Measurements from ENCODE around the gene NLRP4. TPM values are rescaled to one million over a fixed set of nuclear protein-coding genes. Genes with fewer than 3 reads are reported as not detected.

NLRP4 gene, protein sequence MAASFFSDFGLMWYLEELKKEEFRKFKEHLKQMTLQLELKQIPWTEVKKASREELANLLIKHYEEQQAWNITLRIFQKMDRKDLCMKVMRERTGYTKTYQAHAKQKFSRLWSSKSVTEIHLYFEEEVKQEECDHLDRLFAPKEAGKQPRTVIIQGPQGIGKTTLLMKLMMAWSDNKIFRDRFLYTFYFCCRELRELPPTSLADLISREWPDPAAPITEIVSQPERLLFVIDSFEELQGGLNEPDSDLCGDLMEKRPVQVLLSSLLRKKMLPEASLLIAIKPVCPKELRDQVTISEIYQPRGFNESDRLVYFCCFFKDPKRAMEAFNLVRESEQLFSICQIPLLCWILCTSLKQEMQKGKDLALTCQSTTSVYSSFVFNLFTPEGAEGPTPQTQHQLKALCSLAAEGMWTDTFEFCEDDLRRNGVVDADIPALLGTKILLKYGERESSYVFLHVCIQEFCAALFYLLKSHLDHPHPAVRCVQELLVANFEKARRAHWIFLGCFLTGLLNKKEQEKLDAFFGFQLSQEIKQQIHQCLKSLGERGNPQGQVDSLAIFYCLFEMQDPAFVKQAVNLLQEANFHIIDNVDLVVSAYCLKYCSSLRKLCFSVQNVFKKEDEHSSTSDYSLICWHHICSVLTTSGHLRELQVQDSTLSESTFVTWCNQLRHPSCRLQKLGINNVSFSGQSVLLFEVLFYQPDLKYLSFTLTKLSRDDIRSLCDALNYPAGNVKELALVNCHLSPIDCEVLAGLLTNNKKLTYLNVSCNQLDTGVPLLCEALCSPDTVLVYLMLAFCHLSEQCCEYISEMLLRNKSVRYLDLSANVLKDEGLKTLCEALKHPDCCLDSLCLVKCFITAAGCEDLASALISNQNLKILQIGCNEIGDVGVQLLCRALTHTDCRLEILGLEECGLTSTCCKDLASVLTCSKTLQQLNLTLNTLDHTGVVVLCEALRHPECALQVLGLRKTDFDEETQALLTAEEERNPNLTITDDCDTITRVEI
- total RNA-seq (not detected), polyA plus RNA-seq (not detected)

DNA sequence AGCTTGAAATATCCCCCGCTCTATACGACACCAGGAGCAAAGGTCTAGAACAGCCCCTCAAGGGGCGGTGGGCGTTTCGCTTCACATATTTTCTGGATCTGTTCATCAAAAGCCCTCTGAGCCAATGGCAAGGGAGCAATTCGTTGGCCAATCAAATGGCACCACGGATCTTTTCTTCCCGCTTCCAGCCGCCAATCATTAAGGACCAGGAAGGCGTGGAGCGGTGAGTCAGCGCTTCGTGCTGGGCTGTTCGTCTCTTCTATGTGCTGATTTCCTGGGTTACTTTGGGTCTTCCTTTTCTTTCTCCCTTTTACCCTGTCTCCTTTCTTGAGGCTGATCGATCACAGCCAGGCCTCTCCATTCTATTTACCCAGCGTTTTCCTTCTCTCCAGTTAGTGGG, at the start of gene NLRP4:
NLRP4 (plus strand) TSS at position 201 of the 400 bp plus-strand sequence. CDS start 15,541 bp downstream, outside the sequence.
- DNase-seq: no peak
- CTCF ChIA-PET: no interaction called here

GRCh38 chr19:55795021-55795420, 41.3 kb upstream of the NLRP4 start:
- peaks cover 0 to 15% (median 0%) of the 10 kb centered on the region in 5 donors for H3K9me3 Mint-ChIP-seq
- CTCF ChIA-PET: no interaction called here
- Histone ChIP-seq H3K36me3 (ENCODE audit: insufficient read depth, low read length) (no peaks in the 10 kb centered on the region), H3K4me3 (ENCODE audit: low read length) (no peak overlapping the region), H3K9me3 (ENCODE audit: low read length) (no peaks in the 10 kb centered on the region), H3K27me3 (ENCODE audit: insufficient read depth, low read length, poor library complexity, severe bottlenecking) (no peaks in the 10 kb centered on the region), H3K27ac (ENCODE audit: low read depth, low read length) (no peak overlapping the region), H3K4me1 (ENCODE audit: insufficient read depth, low read length) (no peaks in the 10 kb centered on the region)
- DNase-seq: no peak
- H3K27me3 Mint-ChIP-seq: peaks cover 8 to 38% of the 10 kb centered on the region in 2 donors
- POLR2A ChIA-PET: no interaction called here
- H3K36me3 Mint-ChIP-seq: no peaks in the 10 kb centered on the region
- H3K4me3 Mint-ChIP-seq: no peak overlapping the region
- no peaks in the 10 kb centered on the region for H3K4me1 Mint-ChIP-seq
- H3K27ac Mint-ChIP-seq: no peak overlapping the region

More for the DNA sequence above, at the start of gene NLRP4:
- Mint-ChIP-seq H3K9me3 (peaks cover 5 to 12% (median 6%) of the 10 kb centered on the region in 5 donors), H3K27me3 (peaks cover 3 to 6% of the 10 kb centered on the region in 2 donors), H3K4me1 (no peaks in the 10 kb centered on the region), H3K27ac (peak within 1 kb of the TSS in 1 of 8 donors; percentile 10), H3K36me3 (no peaks in the 10 kb centered on the region), H3K4me3 (no peak within 1 kb of the TSS)
- H3K4me3 ChIP-seq (ENCODE audit: low read length): no peak within 1 kb of the TSS
- no peak within 1 kb of the TSS for H3K27ac ChIP-seq (ENCODE audit: low read depth, low read length)
- no peaks in the 10 kb centered on the region for H3K4me1 ChIP-seq (ENCODE audit: insufficient read depth, low read length)
- H3K9me3 ChIP-seq (ENCODE audit: low read length): no peaks in the 10 kb centered on the region
- POLR2A ChIA-PET: no interaction called here
- H3K36me3 ChIP-seq (ENCODE audit: insufficient read depth, low read length): no peaks in the 10 kb centered on the region
- no peaks in the 10 kb centered on the region for H3K27me3 ChIP-seq (ENCODE audit: insufficient read depth, low read length, poor library complexity, severe bottlenecking)

GRCh38 chr19:55801416-55801815, 34.9 kb upstream of the NLRP4 start:
- Histone ChIP-seq H3K27me3 (ENCODE audit: insufficient read depth, low read length, poor library complexity, severe bottlenecking) (no peaks in the 10 kb centered on the region), H3K9me3 (ENCODE audit: low read length) (no peaks in the 10 kb centered on the region), H3K4me3 (ENCODE audit: low read length) (no peak overlapping the region), H3K27ac (ENCODE audit: low read depth, low read length) (no peak overlapping the region), H3K4me1 (ENCODE audit: insufficient read depth, low read length) (no peaks in the 10 kb centered on the region), H3K36me3 (ENCODE audit: insufficient read depth, low read length) (no peaks in the 10 kb centered on the region)
- ChIA-PET POLR2A (no interaction called here), CTCF (no interaction called here)
- H3K27me3 Mint-ChIP-seq: peaks cover 6 to 39% of the 10 kb centered on the region in 2 donors
- no peak overlapping the region for H3K27ac Mint-ChIP-seq
- H3K4me3 Mint-ChIP-seq: no peak overlapping the region
- no peaks in the 10 kb centered on the region for H3K4me1 Mint-ChIP-seq
- H3K9me3 Mint-ChIP-seq: peaks cover 0 to 34% (median 12%) of the 10 kb centered on the region in 5 donors
- no peak for DNase-seq
- no peaks in the 10 kb centered on the region for H3K36me3 Mint-ChIP-seq

DNA sequence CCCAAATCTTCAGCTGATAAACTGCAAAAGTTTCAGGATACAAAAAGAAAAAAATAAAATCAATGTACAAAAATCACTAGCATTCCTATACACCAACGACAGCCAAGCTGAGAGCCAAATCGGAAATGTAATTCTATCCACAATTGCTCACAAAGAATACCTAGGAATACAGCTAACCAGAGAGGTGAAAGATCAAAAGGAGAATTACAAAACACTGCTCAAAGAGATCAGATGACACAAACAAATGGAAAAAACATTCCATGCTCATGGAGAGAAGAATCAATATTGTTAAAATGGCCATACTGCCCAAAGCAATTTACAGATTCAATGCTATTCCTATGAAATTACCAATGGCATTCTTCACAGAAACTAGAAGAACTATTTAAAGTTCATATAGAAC, 34.1 kb upstream of the NLRP4 start:
- H3K27ac ChIP-seq (ENCODE audit: low read depth, low read length): no peak overlapping the region
- Mint-ChIP-seq H3K4me1 (no peaks in the 10 kb centered on the region), H3K4me3 (no peak overlapping the region), H3K36me3 (no peaks in the 10 kb centered on the region), H3K27ac (no peak overlapping the region), H3K27me3 (peaks cover 6 to 33% of the 10 kb centered on the region in 2 donors), H3K9me3 (peaks cover 0 to 28% (median 16%) of the 10 kb centered on the region in 5 donors)
- H3K4me3 ChIP-seq (ENCODE audit: low read length): no peak overlapping the region
- no peaks in the 10 kb centered on the region for H3K4me1 ChIP-seq (ENCODE audit: insufficient read depth, low read length)
- no peaks in the 10 kb centered on the region for H3K27me3 ChIP-seq (ENCODE audit: insufficient read depth, low read length, poor library complexity, severe bottlenecking)
- DNase-seq: no peak
- POLR2A ChIA-PET: no interaction called here
- no peaks in the 10 kb centered on the region for H3K36me3 ChIP-seq (ENCODE audit: insufficient read depth, low read length)
- H3K9me3 ChIP-seq (ENCODE audit: low read length): no peaks in the 10 kb centered on the region
- CTCF ChIA-PET: no interaction called here

GRCh38 chr19:55809381-55810058, 26.8 kb upstream of the NLRP4 start:
- ChIA-PET POLR2A (no interaction called here), CTCF (interaction anchor here (1.4 kb wide), 1 partner anchor 177 kb away, joined by 4 read pairs; no protein-coding TSS in a partner anchor)
- H3K27ac Mint-ChIP-seq: no peak overlapping the region
- no peak overlapping the region for H3K27ac ChIP-seq (ENCODE audit: low read depth, low read length)
- H3K4me3 ChIP-seq (ENCODE audit: low read length): no peak overlapping the region
- H3K4me3 Mint-ChIP-seq: no peak overlapping the region
- no peaks in the 10 kb centered on the region for H3K9me3 ChIP-seq (ENCODE audit: low read length)
- no peaks in the 10 kb centered on the region for H3K27me3 ChIP-seq (ENCODE audit: insufficient read depth, low read length, poor library complexity, severe bottlenecking)
- no peaks in the 10 kb centered on the region for H3K36me3 ChIP-seq (ENCODE audit: insufficient read depth, low read length)
- DNase-seq: peak in 3 of 5 donors; percentile 1 to 13 (median 10)
- H3K4me1 ChIP-seq (ENCODE audit: insufficient read depth, low read length): no peaks in the 10 kb centered on the region
- H3K9me3 Mint-ChIP-seq: peaks cover 0 to 17% (median 10%) of the 10 kb centered on the region in 5 donors
- H3K36me3 Mint-ChIP-seq: no peaks in the 10 kb centered on the region
- H3K4me1 Mint-ChIP-seq: peaks cover 0 to 5% (median 4%) of the 10 kb centered on the region in 3 donors
- peaks cover 10 to 21% of the 10 kb centered on the region in 2 donors for H3K27me3 Mint-ChIP-seq

- POLR2A ChIA-PET: no interaction called here
- no peak overlapping the region for H3K4me3 Mint-ChIP-seq
- H3K9me3 Mint-ChIP-seq: peaks cover 0 to 9% (median 8%) of the 10 kb centered on the region in 5 donors
- peaks cover 0 to 5% (median 4%) of the 10 kb centered on the region in 3 donors for H3K4me1 Mint-ChIP-seq
- H3K27me3 Mint-ChIP-seq: peaks cover 6 to 25% of the 10 kb centered on the region in 2 donors
- Histone ChIP-seq H3K27ac (ENCODE audit: low read depth, low read length) (no peak overlapping the region), H3K4me1 (ENCODE audit: insufficient read depth, low read length) (no peaks in the 10 kb centered on the region), H3K9me3 (ENCODE audit: low read length) (no peaks in the 10 kb centered on the region), H3K27me3 (ENCODE audit: insufficient read depth, low read length, poor library complexity, severe bottlenecking) (no peaks in the 10 kb centered on the region), H3K36me3 (ENCODE audit: insufficient read depth, low read length) (no peaks in the 10 kb centered on the region), H3K4me3 (ENCODE audit: low read length) (no peak overlapping the region)
- CTCF ChIA-PET: no interaction called here
- DNase-seq: no peak
- H3K27ac Mint-ChIP-seq: no peak overlapping the region
- H3K36me3 Mint-ChIP-seq: no peaks in the 10 kb centered on the region
Observed at GRCh38 chr19:55811340-55811739, 25.0 kb upstream of the NLRP4 start.

DNA sequence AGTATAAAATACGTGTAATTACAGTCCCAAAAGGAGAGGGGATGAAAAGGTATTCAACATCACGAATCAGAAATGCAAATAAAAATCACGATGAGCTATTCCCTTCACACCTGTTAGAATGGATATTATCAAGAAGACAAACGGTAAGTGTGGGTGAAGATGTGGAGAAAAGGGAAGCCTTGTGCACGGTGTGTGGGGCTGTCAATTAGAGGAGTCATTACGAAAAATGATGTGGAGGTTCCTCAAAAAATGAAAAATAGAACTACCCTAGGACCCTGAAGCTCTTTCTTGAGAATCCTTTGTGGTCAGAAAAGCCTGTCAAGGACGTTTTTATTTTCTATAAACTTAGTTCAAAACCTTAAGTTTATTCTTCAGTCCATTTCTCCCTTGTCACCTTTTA, 23.9 kb upstream of the NLRP4 start:
- H3K27me3 Mint-ChIP-seq: peaks cover 10 to 29% of the 10 kb centered on the region in 2 donors
- CTCF ChIA-PET: no interaction called here
- H3K27ac Mint-ChIP-seq: no peak overlapping the region
- POLR2A ChIA-PET: no interaction called here
- Histone ChIP-seq H3K4me1 (ENCODE audit: insufficient read depth, low read length) (no peaks in the 10 kb centered on the region), H3K36me3 (ENCODE audit: insufficient read depth, low read length) (no peaks in the 10 kb centered on the region), H3K27ac (ENCODE audit: low read depth, low read length) (no peak overlapping the region), H3K4me3 (ENCODE audit: low read length) (no peak overlapping the region), H3K9me3 (ENCODE audit: low read length) (no peaks in the 10 kb centered on the region), H3K27me3 (ENCODE audit: insufficient read depth, low read length, poor library complexity, severe bottlenecking) (no peaks in the 10 kb centered on the region)
- no peak for DNase-seq
- peaks cover 0 to 9% (median 1%) of the 10 kb centered on the region in 5 donors for H3K9me3 Mint-ChIP-seq
- H3K4me3 Mint-ChIP-seq: no peak overlapping the region
- peaks cover 0 to 5% (median 4%) of the 10 kb centered on the region in 3 donors for H3K4me1 Mint-ChIP-seq
- H3K36me3 Mint-ChIP-seq: no peaks in the 10 kb centered on the region
